TTC549 (cell line): ENCODE measurements around the gene DOCK1.
"Not testable (repeated sequence)": the region's sequence is repeated elsewhere in the genome, so short reads cannot be mapped to it uniquely, and the experiment has no call there.

Experiments
- FAIRE-seq: peaks from 2 replicates; lab custom pipeline; 2012; peaks lifted over from hg19 to GRCh38; lab: Jason Lieb, UNC

Gene DOCK1

DNA sequence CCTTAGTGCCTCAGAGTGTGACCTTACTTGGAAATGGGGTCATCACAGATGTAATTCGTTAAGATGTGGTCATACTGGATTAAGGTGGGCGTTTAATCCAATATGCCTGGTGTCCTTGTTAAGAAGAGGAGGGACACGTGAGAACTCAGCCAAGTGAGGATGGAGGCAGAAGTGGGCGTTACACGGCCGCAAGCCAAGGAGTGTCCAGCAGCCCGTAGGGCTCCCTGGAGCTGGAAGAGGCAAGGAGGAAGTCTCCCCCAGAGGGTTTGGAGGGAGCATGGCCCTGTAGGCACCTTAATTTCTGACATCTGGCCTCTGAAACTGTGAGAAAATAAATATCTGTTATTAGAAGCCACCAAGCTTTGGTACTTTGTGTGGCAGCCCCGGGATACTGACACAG is 21.3 kb downstream of the DOCK1 start:
- no peak for FAIRE-seq

DNA sequence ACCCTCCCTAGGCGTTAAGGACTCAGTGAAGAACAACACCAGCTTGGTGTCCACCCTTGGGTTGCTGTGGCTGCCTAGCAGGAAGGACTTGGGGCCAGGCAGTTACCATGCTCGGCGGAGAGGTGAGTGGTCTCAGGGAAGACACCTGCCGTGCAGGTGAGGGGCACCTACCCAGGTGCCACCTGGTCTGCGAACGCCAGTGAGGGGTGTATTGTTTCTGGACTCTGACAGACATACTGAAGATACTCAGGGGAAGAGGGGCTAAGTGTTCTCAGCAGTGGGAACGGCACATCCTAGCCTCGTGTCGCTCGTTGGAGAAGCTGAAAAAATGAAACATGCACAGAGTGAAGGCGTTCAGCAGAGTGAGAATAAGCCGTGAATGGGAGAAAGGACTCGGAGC is 22.6 kb downstream of the DOCK1 start:
- no peak for FAIRE-seq

DNA sequence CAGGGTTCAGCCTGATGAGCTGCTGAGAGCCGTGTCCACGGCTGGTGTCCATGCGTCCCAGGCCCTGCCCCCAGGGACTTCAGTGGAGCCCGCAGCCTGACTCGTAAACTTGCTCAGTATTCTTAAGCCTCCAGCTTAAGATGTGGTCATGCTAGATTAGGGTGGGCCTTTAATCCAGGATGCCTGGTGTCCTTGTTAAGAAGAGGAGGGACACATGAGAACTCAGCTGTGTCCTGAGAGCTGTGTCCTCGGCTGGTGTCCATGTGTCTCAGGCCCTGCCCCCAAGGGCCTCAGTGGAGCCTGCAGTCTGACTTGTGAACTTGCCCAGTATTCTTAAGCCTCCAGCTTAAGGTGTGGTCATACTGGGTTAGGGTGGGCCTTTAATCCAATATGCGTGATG is 23.0 kb downstream of the DOCK1 start:
- no peak for FAIRE-seq

DNA sequence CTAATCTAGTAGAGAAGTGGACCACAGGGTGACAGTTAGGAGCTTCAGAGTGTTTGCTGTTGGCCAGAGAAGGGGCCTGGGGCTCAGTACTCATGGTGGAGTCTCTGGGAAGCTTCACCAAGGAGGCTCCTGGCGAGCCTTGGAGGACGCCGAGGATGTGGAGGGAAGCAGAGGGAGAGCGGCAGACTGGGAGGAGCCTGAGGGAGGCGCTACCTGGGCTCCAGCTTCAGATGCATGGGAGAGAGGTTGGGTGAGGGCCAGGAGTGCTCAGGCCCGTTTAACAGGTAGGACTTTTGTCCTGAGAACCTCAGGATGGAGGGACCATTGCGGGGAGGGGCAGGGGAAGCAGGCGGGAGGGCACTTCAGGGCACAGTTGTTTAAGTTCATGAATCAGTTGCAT is 24.2 kb downstream of the DOCK1 start:
- FAIRE-seq = no peak

DNA sequence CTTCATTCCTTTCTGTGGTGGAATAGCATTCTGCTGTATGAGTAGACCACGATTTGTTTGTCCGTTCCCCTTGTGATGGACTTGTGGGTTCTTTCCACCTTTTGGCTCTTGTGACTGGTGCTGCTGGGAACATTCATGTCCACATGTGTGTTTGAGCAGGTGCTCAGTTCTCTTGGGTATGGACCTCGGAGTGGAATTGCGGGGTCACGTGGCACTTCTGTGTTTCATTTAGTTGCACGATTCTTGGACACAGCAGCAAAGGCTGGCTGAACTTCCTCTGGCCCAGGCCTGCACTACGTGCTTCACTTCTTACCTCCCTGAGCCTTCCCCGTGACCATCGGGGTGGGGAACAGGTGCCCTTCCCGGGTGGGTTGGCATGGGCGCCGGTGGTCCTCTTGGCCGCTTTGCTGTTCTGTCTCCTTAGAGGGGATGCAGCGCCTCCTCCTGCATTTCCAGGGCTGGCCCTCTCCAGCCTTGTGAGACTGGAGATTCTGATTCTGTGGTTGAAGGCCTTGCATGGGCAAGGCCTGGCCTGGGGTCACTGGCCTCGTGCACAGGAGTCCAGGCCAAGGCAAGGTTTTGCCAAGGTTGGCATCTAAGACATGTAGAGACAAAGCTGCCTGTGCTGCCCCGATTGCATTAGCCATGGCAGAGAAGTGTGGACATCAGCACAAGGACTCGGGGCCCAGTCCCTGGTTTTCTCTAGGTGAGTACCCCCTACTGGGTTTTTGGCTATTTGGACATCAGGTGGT is 25.1 kb downstream of the DOCK1 start:
- FAIRE-seq = no peak

DNA sequence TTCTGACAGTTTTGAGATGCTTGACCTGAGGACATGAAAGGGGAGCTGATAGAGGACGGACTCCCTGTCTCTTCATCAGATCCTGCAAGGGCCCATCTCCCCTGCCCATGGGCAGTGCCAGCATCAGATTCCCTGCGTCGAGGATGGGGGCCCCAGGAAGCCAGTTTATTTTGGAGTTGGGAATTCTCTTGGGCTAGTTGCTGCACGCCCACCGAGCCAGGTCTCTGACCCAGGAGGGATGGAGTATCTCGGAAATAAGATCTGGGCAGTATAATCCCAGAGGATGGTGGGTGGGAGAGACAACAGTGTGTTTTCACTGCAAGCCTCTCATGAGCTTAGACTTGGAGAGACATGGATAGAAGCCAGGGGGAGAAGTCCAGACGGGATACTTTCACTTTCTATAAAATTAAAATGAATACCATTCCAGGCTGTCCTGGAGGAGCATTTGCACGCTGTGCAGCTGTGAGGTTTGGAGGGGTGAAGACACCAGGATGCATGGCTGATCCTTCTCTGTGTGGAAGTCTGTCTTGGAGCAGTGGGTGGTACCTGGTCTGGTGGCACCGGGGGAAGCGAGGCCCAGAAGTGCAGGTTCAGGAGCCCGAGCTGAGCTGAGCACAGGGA is 25.8 kb downstream of the DOCK1 start:
- no peak for FAIRE-seq

DNA sequence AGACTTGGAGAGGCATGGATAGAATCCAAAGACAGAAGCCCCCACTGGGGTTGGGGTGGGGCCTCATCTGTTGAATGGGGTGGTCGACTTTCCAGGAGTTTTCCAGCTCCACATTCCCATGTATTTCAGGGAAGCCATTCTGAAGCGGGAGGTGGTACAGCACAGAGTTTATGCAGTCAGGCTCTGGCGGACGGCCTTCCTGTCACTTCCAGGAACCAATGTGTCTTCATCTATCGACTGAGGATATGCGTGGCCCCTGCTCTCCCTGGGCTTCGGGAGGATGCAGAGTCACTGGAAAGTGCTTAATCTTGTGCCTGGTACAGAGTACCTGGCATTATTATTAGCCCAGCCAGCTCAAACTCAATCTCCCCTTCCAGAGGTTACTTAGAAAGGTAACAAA is 26.3 kb downstream of the DOCK1 start:
- no peak for FAIRE-seq

DNA sequence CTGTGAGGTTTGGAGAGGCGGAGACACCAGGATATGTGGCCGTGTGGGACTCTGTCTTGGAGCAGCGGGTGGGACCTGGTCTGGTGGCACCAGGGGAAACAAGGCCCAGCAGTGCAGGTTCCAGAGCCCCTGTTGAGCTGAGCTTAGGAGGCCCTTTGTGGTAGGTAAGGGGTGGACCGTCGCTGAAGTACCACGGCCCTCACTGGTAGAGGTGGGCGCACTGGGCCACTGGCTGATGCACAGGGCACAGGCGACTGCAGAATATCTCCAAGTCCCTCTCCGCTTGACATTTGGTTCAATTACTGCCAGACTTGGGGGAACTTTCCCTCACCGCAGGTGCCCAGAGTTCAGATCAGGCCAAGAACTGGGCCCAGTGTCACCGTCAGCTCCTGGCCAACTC is 27.3 kb downstream of the DOCK1 start:
- no peak for FAIRE-seq

DNA sequence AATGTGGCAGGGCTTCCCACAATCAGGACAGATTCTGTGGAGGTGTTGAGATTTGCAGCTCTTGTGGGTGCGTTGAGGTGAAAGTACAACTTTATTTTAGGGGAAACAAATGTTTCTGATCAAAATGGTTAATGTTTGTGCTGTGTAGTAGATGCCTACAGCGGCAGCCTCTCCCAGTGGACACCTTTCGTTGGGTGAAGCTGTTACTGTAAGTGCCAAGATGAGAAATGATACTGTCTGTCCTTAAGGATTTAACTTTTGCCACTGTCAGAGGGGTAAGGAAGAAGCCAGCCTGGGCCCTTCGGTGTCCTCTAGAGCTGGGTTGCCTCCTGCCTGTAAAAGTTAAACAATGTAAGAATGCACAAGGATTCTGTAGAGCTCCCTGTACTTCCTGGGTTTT is 27.9 kb downstream of the DOCK1 start:
- FAIRE-seq = no peak

DNA sequence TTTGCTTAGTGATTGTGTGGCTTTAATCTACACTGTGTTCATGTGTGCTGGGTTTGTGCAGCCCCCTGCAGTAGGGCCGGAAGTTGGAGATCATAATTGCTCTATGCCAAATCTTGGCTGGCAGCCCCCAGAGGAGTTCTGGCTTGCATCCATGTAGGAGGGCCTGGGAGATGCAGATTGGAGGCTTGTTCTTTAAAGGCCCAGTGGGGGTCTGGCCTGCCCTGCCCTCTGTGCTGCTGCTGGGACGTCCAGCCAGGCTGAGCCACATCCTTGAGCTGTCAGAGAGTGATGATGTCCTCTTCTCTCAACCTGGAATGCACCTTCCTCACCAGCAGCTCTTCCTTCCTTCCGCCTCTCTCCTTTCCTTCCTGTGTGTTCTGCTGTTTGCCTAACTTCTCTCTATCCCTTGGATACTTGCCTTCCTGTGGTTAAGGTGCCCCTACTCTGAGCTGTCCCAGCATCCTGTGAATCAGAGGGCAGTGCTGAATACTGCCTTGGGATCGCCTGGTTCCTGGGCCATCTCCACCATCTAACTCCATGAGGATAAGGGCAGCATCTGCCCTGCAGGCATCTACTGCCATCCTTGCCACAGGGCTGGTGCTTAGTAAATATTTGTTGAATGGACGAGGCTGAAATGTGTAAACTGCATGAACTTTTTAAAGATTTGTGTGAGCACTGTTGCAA is 30.2 kb downstream of the DOCK1 start:
- FAIRE-seq = no peak

DNA sequence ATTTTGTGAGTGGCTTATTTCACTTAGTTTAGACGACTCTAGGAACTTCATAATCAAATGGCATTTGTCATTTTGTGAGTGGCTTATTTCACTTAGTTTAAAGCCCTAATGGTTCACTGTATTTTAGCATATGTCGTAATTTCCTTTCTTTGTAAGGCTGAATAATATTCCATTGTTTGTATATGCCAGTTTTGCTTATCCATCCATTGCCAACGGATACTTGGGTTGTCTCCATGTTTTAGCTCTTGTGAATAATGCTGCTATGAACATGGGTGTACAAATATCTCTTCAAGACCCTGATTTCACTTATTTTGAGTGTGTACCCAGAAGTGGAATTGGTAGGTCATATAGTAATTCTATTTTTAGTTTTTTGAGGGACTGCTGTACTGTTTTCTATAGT is 31.8 kb downstream of the DOCK1 start:
- no peak for FAIRE-seq

DNA sequence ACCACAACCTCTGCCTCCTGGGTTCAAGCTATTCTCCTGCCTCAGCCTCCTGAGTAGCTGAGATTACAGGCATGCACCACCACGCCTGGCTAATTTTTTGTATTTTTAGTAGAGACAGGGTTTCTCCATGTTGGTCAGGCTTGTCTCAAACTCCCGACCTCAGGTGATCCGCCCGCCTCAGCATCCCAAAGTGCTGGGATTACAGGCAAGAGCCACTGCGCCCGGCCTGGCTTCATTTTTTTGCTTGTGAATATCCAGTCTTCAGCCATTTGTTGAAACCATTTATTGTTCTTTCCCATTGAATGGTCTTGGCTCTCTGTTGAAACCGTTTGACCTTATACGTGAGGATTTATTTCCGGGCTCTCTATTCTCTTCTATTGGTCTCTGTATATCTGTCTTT is 32.9 kb downstream of the DOCK1 start:
- FAIRE-seq = not testable (repeated sequence)

DNA sequence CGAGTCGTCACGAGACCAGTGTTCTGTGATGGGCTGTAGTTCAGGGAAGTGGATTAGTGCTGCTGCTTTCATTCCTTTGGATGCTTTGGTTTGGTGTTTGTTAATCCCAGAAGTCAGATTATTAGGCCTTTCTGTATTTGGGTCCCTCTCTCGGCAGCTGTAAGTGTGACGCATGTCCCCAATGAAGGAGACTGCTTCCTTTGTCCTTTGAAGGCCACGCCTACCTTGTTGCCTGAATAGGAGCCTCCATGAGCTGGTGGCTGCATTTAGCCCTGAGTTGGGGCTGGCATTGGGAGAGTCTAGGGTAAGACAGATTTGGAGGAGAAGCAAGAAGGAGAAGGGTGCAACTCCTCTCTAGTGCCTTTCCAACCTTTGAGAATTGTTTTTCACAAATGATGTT is 34.5 kb downstream of the DOCK1 start:
- no peak for FAIRE-seq

DNA sequence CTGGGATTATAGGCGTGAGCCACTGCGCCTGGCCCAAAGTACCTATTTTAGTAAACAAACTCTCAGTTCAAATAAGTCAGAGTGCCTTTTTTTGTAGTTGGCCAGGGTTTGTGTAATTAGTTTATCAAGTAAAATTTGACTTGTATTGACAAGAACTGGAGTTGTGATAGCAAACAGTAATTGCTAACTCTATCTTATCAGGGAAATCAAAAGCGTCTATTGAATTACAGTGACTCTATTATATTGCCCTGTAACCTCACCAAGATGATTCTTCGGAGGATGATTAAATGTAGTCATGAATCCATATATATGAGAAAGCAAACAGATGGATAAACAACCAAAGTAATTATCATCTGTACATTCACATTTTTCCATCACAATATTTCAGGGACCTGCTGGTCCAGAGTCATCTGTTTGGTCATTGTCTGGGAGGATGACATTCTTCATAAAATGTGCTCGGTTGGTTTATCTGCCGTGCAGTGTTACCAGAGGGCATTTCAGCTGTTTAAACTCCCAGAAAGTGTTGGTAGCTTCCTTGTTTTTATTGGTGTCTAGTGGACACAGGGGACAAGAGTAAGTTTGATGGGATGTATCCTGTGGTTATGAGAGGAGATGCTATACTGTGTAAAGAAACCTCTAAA is 35.6 kb downstream of the DOCK1 start:
- no peak for FAIRE-seq

DNA sequence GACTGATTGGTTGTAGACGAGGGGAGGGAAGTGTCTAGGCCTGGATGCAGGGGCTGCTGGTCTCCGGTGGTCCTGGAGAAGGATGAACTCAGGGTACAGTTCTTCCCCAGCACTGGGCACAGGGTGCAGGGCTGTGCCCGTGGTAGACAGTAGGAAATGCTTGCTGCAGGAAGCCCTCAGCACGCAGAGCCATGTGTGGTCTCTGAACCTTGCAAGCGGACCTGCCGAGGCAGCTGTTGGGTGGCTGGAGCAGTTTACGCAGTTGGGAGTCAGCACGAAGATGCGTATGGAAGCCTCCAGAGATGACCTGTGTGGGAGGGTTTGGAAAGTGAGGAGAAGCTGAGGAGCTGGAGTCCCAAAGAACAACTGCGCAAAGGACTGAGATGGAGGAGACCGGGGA is 39.0 kb downstream of the DOCK1 start:
- no peak for FAIRE-seq

DNA sequence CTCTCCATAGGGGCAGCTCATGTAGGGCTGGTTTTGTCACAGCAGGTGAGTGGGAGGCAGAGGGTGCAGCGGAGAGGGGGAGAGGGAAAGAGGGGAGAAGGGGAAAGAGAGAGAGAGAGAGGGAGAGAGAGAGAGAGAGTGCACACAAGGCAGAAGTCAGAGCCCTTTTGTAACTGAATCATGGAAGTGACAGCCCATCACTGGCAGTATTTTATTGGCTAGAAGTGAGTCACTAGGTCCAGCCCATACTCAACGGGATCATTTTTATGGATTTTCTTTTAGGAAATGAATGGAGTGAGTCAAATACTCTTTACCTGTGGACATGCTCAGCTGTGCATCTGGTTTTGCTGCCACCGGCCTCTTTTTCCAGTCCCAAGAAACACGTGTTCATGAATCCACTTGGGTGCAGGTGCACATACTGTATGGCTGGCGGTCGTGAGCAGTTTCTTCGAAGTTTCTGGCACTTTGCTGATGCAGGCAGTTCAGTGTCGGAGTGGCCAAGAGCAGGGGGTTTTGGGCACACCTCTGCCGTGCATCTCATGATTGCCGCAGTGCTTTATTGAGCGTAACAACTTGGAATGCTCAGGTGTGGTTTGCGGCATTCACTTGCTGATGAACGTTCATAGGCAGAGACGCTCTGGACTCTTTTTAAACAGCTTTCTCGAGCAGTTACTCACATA is 40.3 kb downstream of the DOCK1 start:
- no peak for FAIRE-seq

DNA sequence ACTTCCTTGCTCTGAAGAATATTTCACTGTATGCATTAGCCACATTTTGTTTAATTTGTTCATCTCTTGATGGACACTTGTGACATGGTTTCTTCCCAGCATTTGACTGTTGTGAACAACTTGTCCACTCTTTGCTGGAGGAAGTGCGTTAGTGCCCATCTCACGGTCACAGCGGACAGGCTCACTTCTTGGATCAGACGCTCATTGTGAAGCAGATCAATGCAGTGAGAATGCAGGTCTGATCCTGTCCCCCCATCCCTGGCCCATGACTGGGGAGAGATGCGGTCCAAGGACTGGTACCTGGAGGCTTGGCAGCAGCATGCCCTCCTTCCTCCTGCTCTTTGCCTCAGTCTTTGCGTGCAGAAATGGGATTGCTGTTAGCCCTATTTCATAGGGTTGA is 41.5 kb downstream of the DOCK1 start:
- no peak for FAIRE-seq

DNA sequence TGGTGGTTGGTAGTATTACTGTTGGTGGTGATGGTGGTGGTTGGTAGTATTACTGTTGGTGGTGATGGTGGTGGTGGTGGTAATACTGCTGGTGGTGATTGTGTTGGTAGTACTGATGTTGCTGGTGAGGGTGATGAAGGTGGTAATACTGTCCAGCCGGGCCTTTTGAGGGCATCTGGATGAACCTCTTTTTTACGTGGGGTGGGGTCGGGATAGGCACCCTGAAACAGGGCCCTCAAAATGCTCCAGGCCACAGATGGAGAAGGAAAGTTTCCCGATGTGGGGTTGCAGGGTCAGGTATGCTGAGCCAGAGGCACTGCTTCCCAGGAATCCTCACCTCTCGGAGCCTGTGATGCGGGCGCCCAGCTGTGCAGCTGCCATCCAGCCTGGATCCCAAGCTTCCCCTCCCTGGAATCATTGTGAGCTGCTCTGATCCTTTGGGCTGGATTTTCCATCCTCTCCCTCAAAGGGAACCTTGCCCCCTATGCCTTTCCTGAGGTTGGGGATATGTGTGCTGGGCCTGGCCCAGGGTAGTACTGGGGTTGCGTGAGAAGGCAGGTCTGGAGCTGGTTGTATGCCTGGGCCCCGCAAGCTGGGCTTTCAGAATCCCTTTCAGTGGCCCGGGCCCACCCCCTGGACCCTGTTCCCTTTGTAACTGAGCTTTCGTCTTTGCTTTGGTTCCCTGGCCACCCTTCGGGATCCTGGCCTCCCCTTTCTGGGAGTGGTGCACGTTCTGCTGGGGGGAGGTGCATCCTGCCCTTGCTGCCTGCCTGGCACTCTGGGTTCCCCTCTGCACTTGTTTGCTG is 43.3 kb downstream of the DOCK1 start:
- FAIRE-seq = no peak

DNA sequence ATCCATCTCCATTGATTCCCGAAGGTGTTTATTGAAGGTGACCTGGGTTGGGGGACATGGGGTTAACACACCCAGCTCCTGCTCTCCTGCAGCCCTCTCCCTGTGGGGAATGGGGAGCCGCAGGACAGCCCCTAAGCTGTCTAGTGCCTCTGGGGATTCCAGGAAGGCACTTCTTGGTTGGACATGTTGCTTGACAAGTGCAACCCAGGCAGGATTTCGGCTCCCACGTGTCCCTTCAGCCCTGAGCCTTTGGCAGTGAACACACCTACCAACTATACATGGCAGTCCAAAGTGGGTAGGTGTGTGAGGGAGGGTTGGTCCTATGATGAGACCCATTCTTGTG is 43.9 kb downstream of the DOCK1 start:
- FAIRE-seq = no peak

DNA sequence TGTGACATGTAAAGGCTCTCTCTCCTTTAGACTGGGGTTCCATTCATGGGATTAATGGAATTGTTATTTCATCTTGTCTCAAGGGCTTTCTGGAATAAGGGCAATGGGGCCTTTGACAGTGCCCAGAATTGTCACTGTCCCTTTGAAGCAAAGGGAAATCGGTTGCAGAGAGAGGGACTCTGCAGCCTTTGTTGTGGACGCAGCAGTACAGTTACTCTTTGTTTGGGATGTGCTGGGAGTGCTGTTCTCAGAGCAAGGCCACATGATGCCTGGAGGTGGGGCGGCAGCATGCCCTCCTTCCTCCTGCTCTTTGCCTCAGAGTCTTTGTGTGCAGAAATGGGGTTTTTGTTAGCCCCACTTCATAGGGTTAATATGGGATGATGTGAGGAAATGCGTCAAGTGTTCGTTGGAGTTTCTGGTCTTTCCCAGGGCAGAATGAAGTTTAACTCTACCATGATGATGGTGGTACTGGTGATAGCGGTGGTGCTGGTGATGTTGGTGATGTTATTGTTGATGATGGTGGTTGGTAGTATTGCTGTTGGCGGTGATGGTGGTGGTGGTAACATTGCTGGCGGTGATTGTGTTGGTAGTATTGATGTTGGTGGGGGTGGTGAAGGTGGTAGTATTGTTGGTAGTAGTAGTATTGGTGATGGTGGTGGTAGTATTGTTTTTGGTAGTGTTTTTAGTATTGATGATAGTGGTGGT is 45.3 kb downstream of the DOCK1 start:
- no peak for FAIRE-seq

DNA sequence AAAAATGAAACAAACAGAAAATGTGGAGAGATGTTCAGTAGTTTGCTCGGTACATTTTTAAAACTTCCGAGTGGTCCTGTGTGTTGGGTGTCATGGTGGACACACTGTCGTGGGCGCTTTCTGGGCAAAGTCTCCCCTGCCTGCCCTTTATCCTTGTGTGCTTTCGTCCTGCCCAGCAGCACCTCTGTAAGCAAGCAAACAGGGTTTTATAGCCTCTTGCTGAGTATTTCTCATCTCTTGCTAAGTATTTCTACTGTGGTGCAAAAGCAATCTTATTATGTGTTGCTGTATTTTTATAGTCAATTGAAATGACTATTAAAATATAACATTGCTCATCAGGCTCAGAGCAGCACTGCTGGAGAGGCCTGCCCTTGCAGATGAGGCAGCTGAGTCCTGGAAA is 48.7 kb downstream of the DOCK1 start:
- FAIRE-seq = no peak
